ENCODE results near the gene KCNJ1.

Gene KCNJ1

DNA sequence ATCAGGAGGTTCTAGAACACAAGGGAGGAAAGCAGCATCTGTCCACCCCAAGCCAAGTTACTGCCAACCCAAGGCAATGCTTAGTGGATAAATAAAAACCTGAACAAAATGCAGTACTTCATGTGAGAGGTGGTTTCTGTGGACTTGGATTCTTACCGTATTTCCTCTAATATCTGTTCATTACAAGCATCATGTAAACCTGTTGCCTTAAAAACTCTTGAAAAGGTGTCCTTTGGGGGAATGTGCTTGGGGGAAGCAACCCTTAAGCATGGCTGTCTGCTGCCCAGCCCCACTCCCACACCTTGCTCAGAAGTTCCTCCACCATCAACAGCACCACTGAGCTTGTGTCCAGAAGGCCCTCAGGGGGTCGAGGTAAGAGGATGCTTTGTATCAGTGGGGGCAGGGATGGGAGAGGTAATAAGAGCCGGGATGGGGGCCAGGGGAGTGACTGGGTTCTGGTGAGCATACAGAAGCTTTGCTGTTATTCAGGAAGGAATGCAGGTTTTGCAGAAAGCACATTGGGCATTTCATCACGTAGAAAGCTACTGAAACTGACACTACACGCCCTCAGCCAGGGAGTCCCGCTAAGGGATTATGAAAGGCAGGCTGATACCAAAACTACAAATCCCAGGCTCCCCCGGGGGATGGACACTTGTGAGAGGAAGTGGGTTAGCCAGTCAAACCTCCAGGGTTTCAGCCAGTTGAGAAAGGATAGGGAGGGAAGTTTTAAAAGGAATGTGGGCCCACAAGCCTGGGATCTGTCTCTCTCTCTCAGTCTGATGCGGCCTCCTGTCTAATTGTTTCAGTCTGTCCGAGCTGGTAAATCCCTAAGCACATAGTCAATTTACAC lies 52.0 kb downstream of the KCNJ1 start:
- TF ChIP-seq, protein P1, sequence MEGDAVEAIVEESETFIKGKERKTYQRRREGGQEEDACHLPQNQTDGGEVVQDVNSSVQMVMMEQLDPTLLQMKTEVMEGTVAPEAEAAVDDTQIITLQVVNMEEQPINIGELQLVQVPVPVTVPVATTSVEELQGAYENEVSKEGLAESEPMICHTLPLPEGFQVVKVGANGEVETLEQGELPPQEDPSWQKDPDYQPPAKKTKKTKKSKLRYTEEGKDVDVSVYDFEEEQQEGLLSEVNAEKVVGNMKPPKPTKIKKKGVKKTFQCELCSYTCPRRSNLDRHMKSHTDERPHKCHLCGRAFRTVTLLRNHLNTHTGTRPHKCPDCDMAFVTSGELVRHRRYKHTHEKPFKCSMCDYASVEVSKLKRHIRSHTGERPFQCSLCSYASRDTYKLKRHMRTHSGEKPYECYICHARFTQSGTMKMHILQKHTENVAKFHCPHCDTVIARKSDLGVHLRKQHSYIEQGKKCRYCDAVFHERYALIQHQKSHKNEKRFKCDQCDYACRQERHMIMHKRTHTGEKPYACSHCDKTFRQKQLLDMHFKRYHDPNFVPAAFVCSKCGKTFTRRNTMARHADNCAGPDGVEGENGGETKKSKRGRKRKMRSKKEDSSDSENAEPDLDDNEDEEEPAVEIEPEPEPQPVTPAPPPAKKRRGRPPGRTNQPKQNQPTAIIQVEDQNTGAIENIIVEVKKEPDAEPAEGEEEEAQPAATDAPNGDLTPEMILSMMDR (IDR thresholded peaks at IDR 0.05; ENCODE audit: control insufficient read depth, extremely low read depth, insufficient read depth) = no peak
- H3K4me3 ChIP-seq (ENCODE audit: low read depth, low read length) = no peak overlapping the region

DNA sequence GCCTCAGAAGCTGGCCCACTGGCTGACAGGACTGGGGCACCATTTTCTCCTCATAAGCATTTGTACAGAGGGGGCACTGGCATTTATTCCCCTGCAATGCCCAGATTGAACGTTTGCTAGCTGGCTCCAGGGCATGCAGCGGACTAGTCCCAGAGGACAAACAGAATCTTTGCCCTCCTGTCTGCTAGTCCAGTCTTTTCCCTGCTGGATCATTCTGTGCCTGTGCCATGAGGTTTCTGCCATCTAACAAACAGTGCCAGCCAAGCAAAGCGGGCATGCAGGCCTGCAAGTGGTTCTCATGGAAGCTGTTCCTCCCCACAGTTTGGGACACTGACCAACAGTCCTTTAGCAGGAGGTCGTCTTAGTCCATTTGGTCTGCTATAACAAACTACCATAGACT lies 53.4 kb downstream of the KCNJ1 start:
- no peak overlapping the region for H3K4me3 ChIP-seq (ENCODE audit: low read depth, low read length)
- TF ChIP-seq, protein P1 (IDR thresholded peaks at IDR 0.05; ENCODE audit: control insufficient read depth, extremely low read depth, insufficient read depth) = no peak
- DNase-seq (ENCODE audit: low read depth) = no peak

More for the DNA sequence above, 52.0 kb downstream of the KCNJ1 start:
- no peak for DNase-seq (ENCODE audit: low read depth)

DNA sequence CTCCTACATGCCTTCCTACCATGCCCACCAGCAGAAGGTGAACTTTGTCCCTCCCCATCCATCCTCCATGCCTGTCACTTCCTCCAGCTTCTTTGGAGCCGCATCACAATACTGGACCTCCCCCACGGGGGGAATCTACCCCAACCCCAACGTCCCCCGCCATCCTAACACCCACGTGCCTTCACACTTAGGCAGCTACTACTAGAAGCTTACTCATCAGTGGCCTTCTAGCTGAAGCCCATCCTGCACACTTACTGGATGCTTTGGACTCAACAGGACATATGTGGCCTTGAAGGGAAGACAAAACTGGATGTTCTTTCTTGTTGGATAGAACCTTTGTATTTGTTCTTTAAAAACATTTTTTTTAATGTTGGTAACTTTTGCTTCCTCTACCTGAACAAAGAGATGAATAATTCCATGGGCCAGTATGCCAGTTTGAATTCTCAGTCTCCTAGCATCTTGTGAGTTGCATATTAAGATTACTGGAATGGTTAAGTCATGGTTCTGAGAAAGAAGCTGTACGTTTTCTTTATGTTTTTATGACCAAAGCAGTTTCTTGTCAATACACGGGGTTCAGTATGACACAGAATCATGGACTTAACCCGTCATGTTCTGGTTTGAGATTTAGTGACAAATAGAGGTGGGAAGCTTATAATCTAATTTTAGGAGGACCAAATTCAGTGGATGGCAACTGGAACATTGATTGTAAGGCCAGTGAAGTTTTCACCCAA lies 56.1 kb downstream of the KCNJ1 start:
- no peak for DNase-seq (ENCODE audit: low read depth)
- TF ChIP-seq, protein P1 (IDR thresholded peaks at IDR 0.05; ENCODE audit: control insufficient read depth, extremely low read depth, insufficient read depth) = no peak
- no peak overlapping the region for H3K4me3 ChIP-seq (ENCODE audit: low read depth, low read length)

DNA sequence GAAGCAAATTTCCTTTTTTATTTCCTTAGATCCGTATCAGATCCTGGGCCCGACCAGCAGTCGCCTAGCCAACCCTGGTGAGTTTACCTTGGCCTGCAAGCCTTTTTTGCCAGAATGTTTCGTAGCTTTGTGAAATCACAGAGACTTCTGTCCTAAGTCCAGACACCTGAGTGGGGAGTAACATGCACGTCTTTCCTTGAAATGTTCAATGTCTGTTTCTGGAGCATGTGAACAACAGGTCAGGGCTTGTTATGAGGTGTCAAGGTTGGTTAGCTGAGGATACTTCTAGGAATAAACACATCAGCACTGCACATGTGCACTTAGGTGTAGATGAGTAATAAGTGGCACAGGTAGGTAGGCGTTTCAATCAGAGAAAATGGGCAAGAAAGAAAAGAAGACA lies 58.0 kb downstream of the KCNJ1 start:
- H3K4me3 ChIP-seq (ENCODE audit: low read depth, low read length) = no peak overlapping the region
- DNase-seq (ENCODE audit: low read depth) = no peak
- TF ChIP-seq, protein P1 (IDR thresholded peaks at IDR 0.05; ENCODE audit: control insufficient read depth, extremely low read depth, insufficient read depth) = no peak

DNA sequence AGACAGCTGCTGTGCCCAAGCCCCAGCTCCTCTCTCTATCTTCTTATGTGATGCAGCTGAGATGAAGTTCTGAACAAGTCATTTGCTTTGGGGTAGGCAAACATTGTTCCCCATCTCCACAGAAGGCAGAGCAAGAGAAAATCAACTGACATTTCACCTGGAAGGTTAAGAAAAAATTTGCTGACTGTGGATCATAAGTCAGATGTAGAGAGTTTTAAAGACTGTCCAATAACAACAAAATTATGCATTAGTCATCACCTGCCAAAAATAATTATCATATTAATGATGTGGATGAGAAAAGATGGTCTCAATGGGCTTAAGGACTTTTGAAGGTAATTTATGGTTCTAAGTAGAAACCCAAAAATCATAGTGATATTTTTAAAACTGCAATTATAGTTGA lies 59.2 kb downstream of the KCNJ1 start:
- DNase-seq (ENCODE audit: low read depth) = no peak
- no peak overlapping the region for H3K4me3 ChIP-seq (ENCODE audit: low read depth, low read length)
- TF ChIP-seq, protein P1 (IDR thresholded peaks at IDR 0.05; ENCODE audit: control insufficient read depth, extremely low read depth, insufficient read depth) = no peak

DNA sequence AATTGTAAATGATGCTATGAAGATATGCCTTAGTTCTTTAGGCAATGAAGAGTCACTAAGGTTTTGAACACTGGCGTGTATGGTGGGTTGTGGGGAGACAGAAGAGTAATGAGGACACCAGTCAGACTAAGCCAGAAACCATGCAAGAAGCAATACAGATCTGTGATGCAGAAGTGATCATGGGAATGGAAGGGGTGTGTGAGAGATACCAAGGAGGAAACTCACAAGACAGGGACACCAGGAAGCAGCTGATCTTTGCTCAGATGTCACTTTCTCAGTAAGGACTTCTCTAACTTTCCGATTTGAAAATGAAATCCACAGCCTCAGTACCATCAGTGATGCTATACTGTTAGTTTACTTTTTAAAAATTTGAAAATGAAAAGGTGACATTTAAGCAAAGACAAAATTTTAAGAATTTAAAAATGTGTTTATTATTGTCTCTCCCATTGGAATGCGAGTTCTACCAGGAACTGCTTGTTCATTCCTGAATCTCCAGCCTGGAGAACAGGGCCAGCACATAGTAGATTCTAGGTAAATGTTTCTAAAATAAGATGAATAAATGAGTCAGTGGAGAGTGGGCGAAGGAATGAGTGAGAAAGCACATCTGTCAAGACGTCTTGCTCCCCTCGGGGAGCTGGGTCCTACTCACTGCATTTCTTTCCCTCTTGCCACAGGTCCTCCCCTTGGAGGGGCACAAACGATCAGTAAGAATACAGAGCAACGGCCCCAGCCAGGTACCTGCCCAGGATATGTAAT lies 60.4 kb downstream of the KCNJ1 start:
- DNase-seq (ENCODE audit: low read depth) = no peak
- H3K4me3 ChIP-seq (ENCODE audit: low read depth, low read length) = no peak overlapping the region
- TF ChIP-seq, protein P1 (IDR thresholded peaks at IDR 0.05; ENCODE audit: control insufficient read depth, extremely low read depth, insufficient read depth) = no peak

Data from LNCaP clone FGC (cell line).